ENCODE data around the gene ZFYVE19. TPM values are rescaled to one million over a fixed set of nuclear protein-coding genes. Genes with fewer than 3 reads are reported as not detected.

The ZFYVE19 gene
- total RNA-seq, 1 experiment from 2014 or later: 19.2 TPM

GRCh38 chr15:40863660-40864270 is 56.9 kb downstream of the ZFYVE19 start:
- DNase-seq (ENCODE audit: unreplicated experiment): no peak
- H3K27ac Mint-ChIP-seq (ENCODE audit: low read depth, unreplicated experiment): no peak overlapping the region
- intact Hi-C loops (cut with micrococcal nuclease): no loop called here
- H3K36me3 Mint-ChIP-seq (ENCODE audit: insufficient read depth, unreplicated experiment): peaks cover 10% of the 10 kb centered on the region
- H3K4me3 Mint-ChIP-seq (ENCODE audit: unreplicated experiment): no peak overlapping the region
- TF ChIP-seq CTCF (IDR thresholded peaks at IDR 0.05; ENCODE audit: unreplicated experiment): no peak
- H3K27me3 Mint-ChIP-seq (ENCODE audit: insufficient read depth, unreplicated experiment): no peaks in the 10 kb centered on the region
- ChIA-PET CTCF (no interaction called here), POLR2A (interaction anchor here (0.6 to 7.8 kb wide), 4 partner anchors 9 to 31 kb away, joined by 4 to 68 read pairs (median 20); partner anchors contain the start of genes SPINT1 and VPS18)
- no TSS peak for BruUV-seq (replicated peaks)
- peaks cover 42% of the 10 kb centered on the region for H3K4me1 Mint-ChIP-seq (ENCODE audit: insufficient read depth, unreplicated experiment)
- H3K9me3 Mint-ChIP-seq (ENCODE audit: unreplicated experiment): no peaks in the 10 kb centered on the region

Other genes with a start within 250 kb of the ZFYVE19 start
- gene CCDC32, start 242.0 kb upstream of the ZFYVE19 start, total RNA-seq (2022): 17.9 and 18.1 TPM in 2 replicates
- gene RPUSD2, start 237.8 kb upstream of the ZFYVE19 start, total RNA-seq (2022): 13.4 and 13.9 TPM in 2 replicates
- 7.9 and 11.4 TPM in 2 replicates for gene KNL1, start 212.8 kb upstream of the ZFYVE19 start, total RNA-seq (2022)
- 6.1 and 7.1 TPM in 2 replicates for gene RAD51, start 111.9 kb upstream of the ZFYVE19 start, total RNA-seq (2022)
- gene RMDN3, start 51.8 kb upstream of the ZFYVE19 start, total RNA-seq (2022): 31.8 and 36.1 TPM in 2 replicates
- 7.2 and 8.2 TPM in 2 replicates for gene GCHFR, start 43.0 kb upstream of the ZFYVE19 start, total RNA-seq (2022)
- 0.26 and 0.52 TPM in 2 replicates for gene C15orf62, start 37.1 kb upstream of the ZFYVE19 start, total RNA-seq (2022)
- gene DNAJC17, start 384 bp downstream of the ZFYVE19 start, total RNA-seq (2022): 55.1 and 58.1 TPM in 2 replicates
- not detected in 2 replicates for gene PPP1R14D, start 21.6 kb downstream of the ZFYVE19 start, total RNA-seq (2022)
- 57.9 and 68.6 TPM in 2 replicates for gene SPINT1, start 37.0 kb downstream of the ZFYVE19 start, total RNA-seq (2022)
- gene RHOV, start 67.1 kb downstream of the ZFYVE19 start, total RNA-seq (2022): 1.2 and 1.7 TPM in 2 replicates
- 13.2 and 18.5 TPM in 2 replicates for gene VPS18, start 87.4 kb downstream of the ZFYVE19 start, total RNA-seq (2022)
- gene DLL4, start 122.3 kb downstream of the ZFYVE19 start, total RNA-seq (2022): 0.10 TPM in 1 of 2 replicates, not detected in the other
- gene CHAC1, start 146.4 kb downstream of the ZFYVE19 start, total RNA-seq (2022): 35.5 and 49.4 TPM in 2 replicates